GM19463 (cell line): ENCODE data around the gene CEND1.

Source experiments
- ATAC-seq: cut with Tn5 transposase; IDR thresholded peaks from one replicate; pipeline ENCODE4 v1.9.1; 2021; ENCODE audit warnings: mild to moderate bottlenecking, moderate library complexity; ENCODE audit not compliant: unreplicated experiment

Gene CEND1

GRCh38 chr11:779955-780532 lies 9.8 kb downstream of the CEND1 start:
- ATAC-seq: no peak

- ATAC-seq: no peak
Observed at GRCh38 chr11:778976-779954, 10.6 kb downstream of the CEND1 start.

GRCh38 chr11:777288-778255 lies 12.3 kb downstream of the CEND1 start, which contains the start of gene GATD1:
TSS of gene GATD1 (minus strand) at chr11:777487. CDS start at chr11:777462, 25 bp downstream.
- peak; percentile 72 for ATAC-seq

GRCh38 chr11:776561-777287 lies 13.2 kb downstream of the CEND1 start:
- ATAC-seq: peak; percentile 35

- ATAC-seq: no peak
Observed at GRCh38 chr11:776263-776560, 13.7 kb downstream of the CEND1 start.

GRCh38 chr11:774873-775592 lies 14.9 kb downstream of the CEND1 start:
- no peak for ATAC-seq

GRCh38 chr11:773830-774229 lies 16.1 kb downstream of the CEND1 start:
- no peak for ATAC-seq

GRCh38 chr11:773425-773824 lies 16.5 kb downstream of the CEND1 start:
- no peak for ATAC-seq

GRCh38 chr11:772429-773390 lies 17.2 kb downstream of the CEND1 start:
- ATAC-seq: no peak

GRCh38 chr11:771617-772204 lies 18.2 kb downstream of the CEND1 start:
- ATAC-seq: no peak

- no peak for ATAC-seq
Observed at GRCh38 chr11:770642-771616, 19.0 kb downstream of the CEND1 start.

- no peak for ATAC-seq
Observed at GRCh38 chr11:769887-770641, 19.8 kb downstream of the CEND1 start.

GRCh38 chr11:767238-767637 lies 22.7 kb downstream of the CEND1 start:
- no peak for ATAC-seq

GRCh38 chr11:766936-767210 lies 23.0 kb downstream of the CEND1 start:
- ATAC-seq: no peak

GRCh38 chr11:766106-766935 lies 23.6 kb downstream of the CEND1 start:
- ATAC-seq: no peak

- no peak for ATAC-seq
Observed at GRCh38 chr11:765802-766091, 24.1 kb downstream of the CEND1 start.
